Stomach (tissue), 4 donors: Measurements from ENCODE around the gene KLHL22.

ENCODE experiments used
- CTCF ChIP-seq, 7 experiments: fragments of 450-650 bp in 4 of 7; fragments of 200-600 bp in 3 of 7; sonication (generic) in 3 of 7; IDR thresholded peaks; one replicate each; pipeline ENCODE4 v1.5.1; 2016 to 2019; ENCODE audit warnings: antibody characterized with exemption in 7 of 7, control low read depth in 2 of 7, mild to moderate bottlenecking in 1 of 7
- EP300 ChIP-seq: sonication (generic); formaldehyde crosslinking; IDR thresholded peaks from one replicate; pipeline ENCODE4 v1.6.1; 2017; ENCODE audit warnings: antibody characterized with exemption
- POLR2A ChIP-seq, 4 donors: fragments of 450-650 bp; IDR thresholded peaks; one replicate each; pipeline ENCODE4 v1.6.1; 2016; ENCODE audit warnings: antibody characterized with exemption in 4 of 4, control low read depth in 2 of 4, mild to moderate bottlenecking in 1 of 4, moderate library complexity in 1 of 4
- POLR2AphosphoS5 ChIP-seq, 3 donors: sonication (generic); formaldehyde crosslinking; IDR thresholded peaks; one replicate each; pipeline ENCODE4 v1.6.1; 2016; ENCODE audit warnings: antibody characterized with exemption in 3 of 3

GRCh38 chr22:20490941-20491307 is 4.7 kb downstream of the KLHL22 start:
- TF ChIP-seq CTCF (IDR thresholded peaks at IDR 0.05) (no peak), POLR2AphosphoS5 (IDR thresholded peaks at IDR 0.05) (no peak), POLR2A (IDR thresholded peaks at IDR 0.05) (no peak), EP300 (no peak)
